A549 (cell line): ENCODE measurements around the gene TBC1D1. TPM values are rescaled to one million over a fixed set of nuclear protein-coding genes. Genes with fewer than 3 reads are reported as not detected.

Source experiments
- ATAC-seq, 2 experiments: fragments of 200-7000 bp in 1 of 2; fragments of >200 bp in 1 of 2; cut with Nextera tagmentation in 1 of 2; cut with Tn5 transposase in 1 of 2; 3 replicates each; pipeline versions ENCODE4 v1.8.0 to v1.9.1; 2018 to 2020; ENCODE audit warnings: mild to moderate bottlenecking in 1 of 2, moderate library complexity in 1 of 2
- CTCF ChIA-PET: fragments of 300-600 bp; sonication (Branson Sonifier 250); formaldehyde crosslinking; extraction: SDS; loops from one replicate; lab custom pipeline; 2021; ENCODE audit warnings: antibody characterized with exemption, inconsistent platforms; lab: Yijun Ruan, JAX
- POLR2A ChIA-PET: fragments of 350-600 bp; formaldehyde crosslinking; extraction: SDS; loops from one replicate; lab custom pipeline; 2021; ENCODE audit warnings: antibody characterized with exemption, inconsistent platforms; lab: Yijun Ruan, JAX
- DNase-seq, 2 experiments: peaks; one replicate each; pipeline versions ENCODE4 v3.0.0 to v3.0.0-alpha.2; 2011 to 2016; ENCODE audit warnings: low read depth in 1 of 2, low spot score in 1 of 2
- FAIRE-seq: peaks from 2 replicates; lab custom pipeline; 2011; peaks lifted over from hg19 to GRCh38; lab: Jason Lieb, UNC
- H3K27ac ChIP-seq, 2 experiments: fragments of >200 bp; sonication (Bioruptor Twin); formaldehyde crosslinking; 3 replicates each; pipeline ENCODE4 v1.5.1; 2016 to 2017
- H3K4me1 ChIP-seq: fragments of >200 bp; sonication (Bioruptor Twin); formaldehyde crosslinking; 3 replicates; pipeline ENCODE4 v1.6.1; 2016
- H3K4me2 ChIP-seq: fragments of >200 bp; sonication (Bioruptor Twin); formaldehyde crosslinking; 3 replicates; pipeline ENCODE4 v1.6.1; 2016
- H3K4me3 ChIP-seq: fragments of >200 bp; sonication (Bioruptor Twin); formaldehyde crosslinking; 3 replicates; pipeline ENCODE4 v1.5.1; 2016
- H3K9me3 ChIP-seq: fragments of >200 bp; sonication (Bioruptor Twin); formaldehyde crosslinking; 3 replicates; pipeline ENCODE4 v1.6.1; 2016
- BHLHE40 ChIP-seq: IDR thresholded peaks from 2 replicates; pipeline ENCODE4 v1.6.1; 2012; ENCODE audit warnings: low read depth, low read length, inconsistent platforms
- CEBPB ChIP-seq, 2 experiments: fragments of >200 bp in 1 of 2; sonication (Bioruptor Twin) in 1 of 2; formaldehyde crosslinking in 1 of 2; IDR thresholded peaks; 2 replicates each; pipeline ENCODE4 v1.6.1; 2012 to 2016
- EHF ChIP-seq: fragments of 250-450 bp; sonication (Bioruptor Pico); IDR thresholded peaks from 2 replicates; pipeline ENCODE4 v1.5.0; 2020; ENCODE audit warnings: mild to moderate bottlenecking
- EHMT2 ChIP-seq: fragments of 200-600 bp; sonication (generic); IDR thresholded peaks from 2 replicates; pipeline ENCODE4 v1.6.1; 2016; ENCODE audit warnings: antibody characterized with exemption, low read depth, mild to moderate bottlenecking, moderate library complexity
- FOSB ChIP-seq: fragments of 250-450 bp; sonication (Bioruptor Pico); IDR thresholded peaks from 2 replicates; pipeline ENCODE4 v1.5.0; 2020; ENCODE audit warnings: mild to moderate bottlenecking, moderate library complexity
- HDAC2 ChIP-seq: fragments of 200-600 bp; sonication (generic); IDR thresholded peaks from 2 replicates; pipeline ENCODE4 v1.6.1; 2016
- HEYL ChIP-seq: fragments of 250-450 bp; sonication (Bioruptor Pico); IDR thresholded peaks from 2 replicates; pipeline ENCODE4 v1.8.0; 2021; ENCODE audit warnings: mild to moderate bottlenecking, moderate library complexity
- HMGXB4 ChIP-seq: fragments of 250-450 bp; sonication (Bioruptor Pico); IDR thresholded peaks from 2 replicates; pipeline ENCODE4 v1.5.0; 2021; ENCODE audit warnings: mild to moderate bottlenecking, moderate library complexity, borderline replicate concordance
- HOXB5 ChIP-seq: fragments of 250-450 bp; sonication (Bioruptor Pico); IDR thresholded peaks from 2 replicates; pipeline ENCODE4 v1.5.0; 2020; ENCODE audit warnings: mild to moderate bottlenecking, moderate library complexity
- JUNB ChIP-seq: fragments of >200 bp; sonication (Bioruptor Twin); formaldehyde crosslinking; IDR thresholded peaks from 2 replicates; pipeline ENCODE4 v1.6.1; 2016
- KDM1A ChIP-seq: fragments of 200-600 bp; sonication (generic); IDR thresholded peaks from 2 replicates; pipeline ENCODE4 v1.6.1; 2016; ENCODE audit warnings: low read depth, mild to moderate bottlenecking
- KDM5A ChIP-seq: fragments of 200-600 bp; sonication (generic); IDR thresholded peaks from 2 replicates; pipeline ENCODE4 v1.6.1; 2016; ENCODE audit warnings: antibody characterized with exemption, mild to moderate bottlenecking
- MAFK ChIP-seq: fragments of 450-650 bp; IDR thresholded peaks from 2 replicates; pipeline ENCODE4 v1.6.1; 2014; ENCODE audit not compliant: partially characterized antibody
- MAZ ChIP-seq: fragments of 150-350 bp; IDR thresholded peaks from 2 replicates; pipeline ENCODE4 v1.6.1; 2014; ENCODE audit warnings: antibody characterized with exemption, low read depth, low read length, borderline replicate concordance
- MYC ChIP-seq: IDR thresholded peaks from 2 replicates; pipeline ENCODE4 v1.6.1; 2012; ENCODE audit warnings: mild to moderate bottlenecking, inconsistent platforms, low read length, improper control_type of control experiment, borderline replicate concordance
- NFE2L2 ChIP-seq: fragments of 150-350 bp; conservative IDR thresholded peaks from 2 replicates; pipeline ENCODE4 v1.6.1; 2014; ENCODE audit warnings: low read length
- NPAS2 ChIP-seq: fragments of 250-450 bp; sonication (Bioruptor Pico); IDR thresholded peaks from 2 replicates; pipeline ENCODE4 v1.8.0; 2022; ENCODE audit warnings: mild to moderate bottlenecking, moderate library complexity, borderline replicate concordance
- NR3C1 ChIP-seq: fragments of >200 bp; sonication (Bioruptor Twin); formaldehyde crosslinking; IDR thresholded peaks from 3 replicates; pipeline ENCODE4 v1.6.1; 2017
- PHF8 ChIP-seq: fragments of 200-600 bp; sonication (generic); IDR thresholded peaks from 2 replicates; pipeline ENCODE4 v1.6.1; 2016; ENCODE audit warnings: low read depth, mild to moderate bottlenecking, antibody characterized with exemption, moderate library complexity, borderline replicate concordance
- POLR2A ChIP-seq: IDR thresholded peaks from 2 replicates; pipeline ENCODE4 v1.6.1; 2012; ENCODE audit warnings: mild to moderate bottlenecking, low read length
- POLR2AphosphoS2 ChIP-seq: conservative IDR thresholded peaks from 2 replicates; pipeline ENCODE4 v1.6.1; 2012; ENCODE audit warnings: low read length, improper control_type of control experiment, inconsistent platforms
- RARB ChIP-seq: fragments of 250-450 bp; sonication (Bioruptor Pico); IDR thresholded peaks from 2 replicates; pipeline ENCODE4 v1.8.0; 2021; ENCODE audit warnings: mild to moderate bottlenecking, moderate library complexity
- RCOR1 ChIP-seq: fragments of 150-350 bp; IDR thresholded peaks from 2 replicates; pipeline ENCODE4 v1.6.1; 2014; ENCODE audit warnings: antibody characterized with exemption, low read length, low read depth
- RFX5 ChIP-seq: fragments of 450-650 bp; IDR thresholded peaks from 2 replicates; pipeline ENCODE4 v1.7.1; 2014; ENCODE audit warnings: antibody characterized with exemption, mild to moderate bottlenecking, moderate library complexity
- SMC3 ChIP-seq: fragments of >200 bp; sonication (Bioruptor Twin); formaldehyde crosslinking; IDR thresholded peaks from 3 replicates; pipeline ENCODE4 v1.6.1; 2018; ENCODE audit warnings: inconsistent platforms
- TFCP2L1 ChIP-seq: fragments of 250-450 bp; sonication (Bioruptor Pico); IDR thresholded peaks from 2 replicates; pipeline ENCODE4 v1.5.0; 2021; ENCODE audit warnings: mild to moderate bottlenecking
- ZNF302 ChIP-seq: fragments of 250-450 bp; sonication (Bioruptor Pico); IDR thresholded peaks from 2 replicates; pipeline ENCODE4 v1.9.0; 2021; ENCODE audit warnings: inconsistent platforms, mild to moderate bottlenecking, moderate library complexity
- ZSCAN20 ChIP-seq: fragments of 250-450 bp; sonication (Bioruptor Pico); IDR thresholded peaks from 2 replicates; pipeline ENCODE4 v1.8.0; 2022; ENCODE audit warnings: mild to moderate bottlenecking, moderate library complexity
- WGBS: methylation state at CpG from one replicate; pipeline ENCODE4 v1.1.6; 2017; ENCODE audit errors: missing lambda C conversion rate; 5-methylcytosine and 5-hydroxymethylcytosine counted together
- polyA plus RNA-seq, 4 experiments: library from polyadenylated mRNA; depleted of rRNA in 3 of 4; stranded (reverse); fragments of >200 nt; fragmentation: RNase III in 1 of 4; extraction: RNeasy Plus Mini Kit Qiagen cat#74134 plus additional on column Dnase treatment in 1 of 4; gene quantifications; 2 replicates in 3 of 4; 3 replicates in 1 of 4; pipeline ENCODE4 v1.2.3, GENCODE V29; 2011 to 2017

TBC1D1 gene
- polyA plus RNA-seq, 2 of the 4 experiments (the other 2 are of a cell fraction), result 26.5 to 28.5 TPM

GRCh38 chr4:38166082-38166481 is 275.2 kb downstream of the TBC1D1 start:
- H3K4me3 ChIP-seq, result no peak overlapping the region
- no peak for ATAC-seq
- H3K9me3 ChIP-seq, result peaks cover 14% of the 10 kb centered on the region; the same call in 2 of the 3 replicates
- TF ChIP-seq RFX5 (no peak), ZNF302 (CRISPR knock-in tag) (no peak), JUNB (no peak), NPAS2 (no peak), KDM5A (no peak), FOSB (CRISPR knock-in tag) (no peak), HOXB5 (no peak), HMGXB4 (CRISPR knock-in tag) (no peak), NFE2L2 (no peak), KDM1A (no peak), NR3C1 (no peak), EHMT2 (no peak), ZSCAN20 (CRISPR knock-in tag) (no peak), MAZ (no peak), RARB (no peak), HDAC2 (no peak), HEYL (CRISPR knock-in tag) (no peak)
- TF ChIP-seq, all 56 proteins: peak for 0
- WGBS, result 54% methylated on average over 6 of the region's 6 CpGs
- peaks cover 28% of the 10 kb centered on the region for H3K4me1 ChIP-seq
- no peak for DNase-seq
- no peak overlapping the region for H3K27ac ChIP-seq
- no peak for FAIRE-seq
- H3K4me2 ChIP-seq, result no peak overlapping the region
- ChIA-PET CTCF (interaction anchor here (0.8 kb wide), 1 partner anchor 14 kb away, joined by 4 read pairs; no protein-coding TSS in a partner anchor), POLR2A (no interaction called here)

- Histone ChIP-seq H3K4me3 (no peak overlapping the region), H3K4me2 (no peak overlapping the region), H3K4me1 (peaks cover 21% of the 10 kb centered on the region), H3K27ac (no peak overlapping the region), H3K9me3 (peaks cover 14% of the 10 kb centered on the region; the same call in 2 of the 3 replicates)
- DNase-seq (no peak), FAIRE-seq (no peak), ATAC-seq (no peak)
- TF ChIP-seq ZNF302 (CRISPR knock-in tag) (no peak), HOXB5 (no peak), KDM5A (no peak), CEBPB (IDR thresholded peaks at IDR 0.05) (no peak), MYC (no peak), POLR2AphosphoS2 (no peak), MAFK (no peak), PHF8 (no peak), POLR2A (no peak), BHLHE40 (no peak), NR3C1 (no peak), FOSB (CRISPR knock-in tag) (no peak), RCOR1 (no peak), TFCP2L1 (CRISPR knock-in tag) (no peak), SMC3 (no peak), EHF (no peak)
- ChIA-PET CTCF (interaction anchor here (0.7 to 1.3 kb wide), 3 partner anchors 13 to 565 kb away, joined by 3 to 5 read pairs (median 4); no protein-coding TSS in a partner anchor), POLR2A (no interaction called here)
- WGBS, result 68% methylated on average over 3 of the region's 3 CpGs
Observed at GRCh38 chr4:38166768-38167167, 275.9 kb downstream of the TBC1D1 start.
